Measurements from ENCODE around the gene MRI1.

Gene MRI1

DNA sequence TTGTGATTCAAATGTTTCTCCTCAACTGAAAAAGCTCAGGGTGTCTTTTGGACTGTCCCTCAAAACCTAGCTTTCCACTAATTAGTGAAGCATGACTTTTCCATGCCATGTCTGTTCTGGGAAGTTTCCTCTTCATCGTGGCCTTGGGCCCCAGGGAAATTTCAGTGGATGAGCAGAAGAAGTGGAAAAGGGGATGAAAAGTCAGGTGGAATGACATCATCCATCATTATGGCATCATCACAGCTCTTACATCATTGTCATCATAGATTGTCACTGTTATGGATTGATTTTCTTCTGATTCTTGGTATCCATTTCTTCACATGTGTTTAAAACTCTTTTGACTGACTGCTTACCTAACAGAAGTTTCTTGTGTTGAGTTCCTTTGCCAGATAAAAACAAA lies 26.2 kb upstream of the MRI1 start:
- no peak for DNase-seq (ENCODE audit: extremely low spot score)
- ChIA-PET CTCF (interaction anchor here (0.7 kb wide), 1 partner anchor 683 kb away, joined by 9 read pairs; no protein-coding TSS in a partner anchor), POLR2A (interaction anchor here (0.6 to 1.7 kb wide), 2 partner anchors 10 to 26 kb away, joined by 4 to 8 read pairs; partner anchors contain the start of gene MRI1)
- TF ChIP-seq ARNT (IDR thresholded peaks at IDR 0.05) (no peak), ELF4 (IDR thresholded peaks at IDR 0.05) (no peak), BHLHE40 (IDR thresholded peaks at IDR 0.05; ENCODE audit: borderline replicate concordance) (no peak), TARDBP (IDR thresholded peaks at IDR 0.05) (no peak), CTBP1 (IDR thresholded peaks at IDR 0.05; ENCODE audit: borderline replicate concordance) (no peak), FOXA1 (IDR thresholded peaks at IDR 0.05) (no peak), NFRKB (IDR thresholded peaks at IDR 0.05) (no peak), SUZ12 (IDR thresholded peaks at IDR 0.05) (no peak), HDGF (IDR thresholded peaks at IDR 0.05; ENCODE audit: borderline replicate concordance) (no peak), SP1 (IDR thresholded peaks at IDR 0.05) (no peak), ZNF384 (IDR thresholded peaks at IDR 0.05) (no peak), FOXM1 (IDR thresholded peaks at IDR 0.05; ENCODE audit: borderline replicate concordance) (no peak), L3MBTL2 (conservative IDR thresholded peaks at IDR 0.05) (no peak)
- TF ChIP-seq, protein P1, sequence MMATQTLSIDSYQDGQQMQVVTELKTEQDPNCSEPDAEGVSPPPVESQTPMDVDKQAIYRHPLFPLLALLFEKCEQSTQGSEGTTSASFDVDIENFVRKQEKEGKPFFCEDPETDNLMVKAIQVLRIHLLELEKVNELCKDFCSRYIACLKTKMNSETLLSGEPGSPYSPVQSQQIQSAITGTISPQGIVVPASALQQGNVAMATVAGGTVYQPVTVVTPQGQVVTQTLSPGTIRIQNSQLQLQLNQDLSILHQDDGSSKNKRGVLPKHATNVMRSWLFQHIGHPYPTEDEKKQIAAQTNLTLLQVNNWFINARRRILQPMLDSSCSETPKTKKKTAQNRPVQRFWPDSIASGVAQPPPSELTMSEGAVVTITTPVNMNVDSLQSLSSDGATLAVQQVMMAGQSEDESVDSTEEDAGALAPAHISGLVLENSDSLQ (IDR thresholded peaks at IDR 0.05): no peak

DNA sequence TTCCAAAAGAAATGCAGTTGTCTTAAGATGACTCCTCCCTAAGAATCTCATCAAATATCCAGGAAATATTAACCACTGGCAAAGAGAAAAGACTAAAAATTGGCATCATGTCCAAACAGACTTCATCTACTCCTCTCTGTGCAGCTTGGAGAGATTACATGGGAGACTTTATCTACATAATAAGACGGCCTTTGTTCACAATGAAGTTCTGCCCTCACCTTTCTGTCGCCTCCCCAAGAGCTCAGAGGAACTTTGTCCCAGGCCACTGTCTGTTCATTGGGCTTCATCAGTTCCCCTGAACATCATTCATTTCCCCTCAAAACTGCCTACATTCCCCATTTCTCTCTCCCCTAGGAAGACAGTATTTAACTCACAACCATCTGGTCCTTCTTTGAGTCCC lies 22.4 kb upstream of the MRI1 start:
- POLR2A ChIA-PET: interaction anchor here (1.0 kb wide), 1 partner anchor 10 kb away, joined by 3 read pairs; no protein-coding TSS in a partner anchor
- CTCF ChIA-PET: no interaction called here

DNA sequence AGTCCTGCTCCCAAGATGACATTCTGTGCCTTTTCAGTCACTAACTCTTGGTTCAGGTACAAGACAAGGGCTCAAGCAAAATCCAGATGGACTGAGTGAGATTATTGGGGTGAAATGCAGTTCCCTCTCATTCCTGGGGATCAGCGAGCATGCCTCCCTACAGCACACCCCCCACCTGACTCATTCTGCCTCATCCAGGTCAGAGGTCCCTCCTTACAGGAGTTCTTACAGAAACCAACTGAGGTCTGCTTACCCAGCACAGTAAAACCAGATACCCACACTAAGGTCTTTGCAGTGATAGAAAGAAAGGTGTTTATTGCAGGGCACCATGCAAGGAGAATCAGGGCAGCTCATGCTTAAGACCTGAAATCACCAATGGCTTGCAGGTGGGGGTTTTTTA lies 21.6 kb upstream of the MRI1 start:
- POLR2A ChIA-PET: no interaction called here
- no peak for TF ChIP-seq FOXM1 (IDR thresholded peaks at IDR 0.05; ENCODE audit: borderline replicate concordance)
- no peak for TF ChIP-seq TARDBP (IDR thresholded peaks at IDR 0.05)
- no peak for DNase-seq (ENCODE audit: extremely low spot score)
- CTCF ChIA-PET: no interaction called here

More for the DNA sequence above, 22.4 kb upstream of the MRI1 start:
- TF ChIP-seq SP1 (IDR thresholded peaks at IDR 0.05) (no peak), HDGF (IDR thresholded peaks at IDR 0.05; ENCODE audit: borderline replicate concordance) (no peak), FOXA1 (IDR thresholded peaks at IDR 0.05) (no peak), NFRKB (IDR thresholded peaks at IDR 0.05) (no peak), LEF1 (IDR thresholded peaks at IDR 0.05; ENCODE audit: borderline replicate concordance) (no peak), ELF4 (IDR thresholded peaks at IDR 0.05) (no peak), ARNT (IDR thresholded peaks at IDR 0.05) (no peak)
- DNase-seq (ENCODE audit: extremely low spot score): no peak

DNA sequence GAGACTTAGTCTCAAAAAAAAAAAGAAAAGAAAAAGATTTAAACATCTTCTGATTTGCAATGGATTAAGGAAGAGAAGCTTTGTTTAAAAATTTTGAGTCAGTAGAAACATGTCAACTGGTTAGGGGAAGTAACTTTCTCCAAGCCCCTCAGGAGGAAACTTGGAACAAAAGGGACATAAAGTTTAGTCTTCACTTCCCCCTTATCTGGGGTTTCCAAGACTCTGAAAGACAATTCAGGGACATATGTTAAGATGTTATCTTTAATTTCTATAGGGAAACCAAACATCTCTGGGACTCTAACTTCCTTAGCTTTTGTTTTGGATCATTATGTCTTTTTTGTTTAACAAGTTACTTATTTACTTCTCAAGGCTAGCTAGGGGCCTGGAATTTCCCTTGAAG lies 20.1 kb upstream of the MRI1 start:
- DNase-seq (ENCODE audit: extremely low spot score): no peak
- TF ChIP-seq LEF1 (IDR thresholded peaks at IDR 0.05; ENCODE audit: borderline replicate concordance) (no peak), NFRKB (IDR thresholded peaks at IDR 0.05) (no peak), ZNF384 (IDR thresholded peaks at IDR 0.05) (no peak), ARNT (IDR thresholded peaks at IDR 0.05) (no peak), CTBP1 (IDR thresholded peaks at IDR 0.05; ENCODE audit: borderline replicate concordance) (no peak), FOXA1 (IDR thresholded peaks at IDR 0.05) (no peak), TARDBP (IDR thresholded peaks at IDR 0.05) (no peak), SP1 (IDR thresholded peaks at IDR 0.05) (no peak), FOXM1 (IDR thresholded peaks at IDR 0.05; ENCODE audit: borderline replicate concordance) (no peak), SUZ12 (IDR thresholded peaks at IDR 0.05) (no peak), L3MBTL2 (conservative IDR thresholded peaks at IDR 0.05) (no peak), ELF4 (IDR thresholded peaks at IDR 0.05) (no peak), BHLHE40 (IDR thresholded peaks at IDR 0.05; ENCODE audit: borderline replicate concordance) (no peak), HDGF (IDR thresholded peaks at IDR 0.05; ENCODE audit: borderline replicate concordance) (no peak), FOXK2 (IDR thresholded peaks at IDR 0.05) (no peak)
- TF ChIP-seq, protein P1 (IDR thresholded peaks at IDR 0.05): no peak
- CTCF ChIA-PET: no interaction called here
- POLR2A ChIA-PET: interaction anchor here (0.6 to 0.8 kb wide), 2 partner anchors 13 kb away, joined by 3 read pairs; no protein-coding TSS in a partner anchor

DNA sequence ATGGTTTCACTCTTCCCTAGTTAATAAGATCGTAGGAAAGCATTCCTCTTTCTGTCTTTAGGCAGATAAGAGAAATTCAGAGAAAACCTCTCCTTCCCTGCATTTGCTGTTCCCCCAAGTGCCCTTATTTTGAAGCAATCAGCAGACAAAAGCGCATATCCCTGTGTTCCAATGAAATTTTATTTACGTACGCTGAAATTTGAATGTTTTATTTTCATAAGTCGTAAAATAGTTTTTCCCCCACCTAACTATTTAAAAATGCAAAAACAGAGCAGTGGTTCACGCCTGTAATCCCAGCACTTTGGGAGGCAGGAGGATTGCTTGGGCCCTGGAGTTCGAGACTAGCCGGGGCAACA lies 17.2 kb upstream of the MRI1 start:
- TF ChIP-seq TARDBP (IDR thresholded peaks at IDR 0.05): no peak
- no peak for TF ChIP-seq SP1 (IDR thresholded peaks at IDR 0.05)
- no peak for TF ChIP-seq HDGF (IDR thresholded peaks at IDR 0.05; ENCODE audit: borderline replicate concordance)
- no peak for TF ChIP-seq SUZ12 (IDR thresholded peaks at IDR 0.05)
- no peak for TF ChIP-seq ARNT (IDR thresholded peaks at IDR 0.05)
- TF ChIP-seq CTBP1 (IDR thresholded peaks at IDR 0.05; ENCODE audit: borderline replicate concordance): no peak
- TF ChIP-seq FOXA1 (IDR thresholded peaks at IDR 0.05): no peak
- no peak for TF ChIP-seq L3MBTL2 (conservative IDR thresholded peaks at IDR 0.05)
- TF ChIP-seq, protein P1 (IDR thresholded peaks at IDR 0.05): no peak
- TF ChIP-seq FOXM1 (IDR thresholded peaks at IDR 0.05; ENCODE audit: borderline replicate concordance): no peak
- ChIA-PET CTCF (no interaction called here), POLR2A (interaction anchor here (0.8 to 2.8 kb wide), 11 partner anchors 8 to 390 kb away, joined by 3 to 28 read pairs (median 4); partner anchors contain the start of genes ASF1B and MRI1)
- DNase-seq (ENCODE audit: extremely low spot score): no peak

DNA sequence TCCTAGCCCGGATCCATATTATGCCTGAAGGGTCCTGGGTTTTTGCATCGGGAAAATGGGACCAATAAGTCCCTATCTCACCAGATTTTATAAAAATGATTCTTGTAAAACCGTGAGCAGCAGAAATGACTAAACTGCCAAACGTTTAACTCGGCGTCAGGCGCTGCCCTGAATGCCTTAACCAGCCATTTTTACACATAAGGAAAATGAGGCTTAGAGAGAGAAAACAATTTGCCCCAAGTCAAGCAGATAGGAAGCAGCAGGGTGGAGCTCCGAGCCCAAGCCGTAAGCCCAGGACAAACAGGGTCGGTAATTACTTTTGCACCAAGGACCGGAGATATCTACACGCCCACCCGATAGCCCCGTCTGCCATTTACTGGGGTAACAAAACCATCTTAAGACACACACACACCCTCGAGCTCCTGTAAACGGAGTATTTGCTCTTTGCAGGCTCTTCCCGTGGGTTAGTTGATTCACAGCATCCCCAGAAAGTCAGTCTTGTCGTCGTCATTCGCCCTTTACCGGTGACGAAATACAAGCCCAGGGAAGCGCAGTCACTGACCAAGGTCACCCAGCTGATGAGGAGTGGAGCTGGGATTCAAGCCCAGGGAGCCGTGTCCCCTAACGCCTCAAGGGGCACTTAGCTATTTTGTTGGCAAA lies 16.0 kb upstream of the MRI1 start:
- TF ChIP-seq, protein P1 (IDR thresholded peaks at IDR 0.05): no peak
- TF ChIP-seq HDGF (IDR thresholded peaks at IDR 0.05; ENCODE audit: borderline replicate concordance) (no peak), BHLHE40 (IDR thresholded peaks at IDR 0.05; ENCODE audit: borderline replicate concordance) (no peak), TARDBP (IDR thresholded peaks at IDR 0.05) (no peak), CTBP1 (IDR thresholded peaks at IDR 0.05; ENCODE audit: borderline replicate concordance) (no peak), ZNF384 (IDR thresholded peaks at IDR 0.05) (no peak), ELF4 (IDR thresholded peaks at IDR 0.05) (no peak), ARNT (IDR thresholded peaks at IDR 0.05) (no peak), L3MBTL2 (conservative IDR thresholded peaks at IDR 0.05) (no peak), FOXK2 (IDR thresholded peaks at IDR 0.05) (no peak), FOXA1 (IDR thresholded peaks at IDR 0.05) (no peak), NFRKB (IDR thresholded peaks at IDR 0.05) (no peak), SP1 (IDR thresholded peaks at IDR 0.05) (no peak), FOXM1 (IDR thresholded peaks at IDR 0.05; ENCODE audit: borderline replicate concordance) (no peak), SUZ12 (IDR thresholded peaks at IDR 0.05) (no peak)
- ChIA-PET CTCF (interaction anchor here (0.9 kb wide), 1 partner anchor 27 kb away, joined by 3 read pairs; no protein-coding TSS in a partner anchor), POLR2A (interaction anchor here (0.6 to 2.8 kb wide), 15 partner anchors 7 to 148 kb away, joined by 3 to 28 read pairs (median 4); partner anchors contain the start of genes C19orf53 and MRI1)
- DNase-seq (ENCODE audit: extremely low spot score): no peak
